AG10803 (cell line): ENCODE data around the gene WASF1.
"Not testable (repeated sequence)": the region's sequence is repeated elsewhere in the genome, so short reads cannot be mapped to it uniquely, and the experiment has no call there.

Experiments
- DNase-seq: peaks from one replicate; pipeline ENCODE4 v3.0.0; 2010; ENCODE audit warnings: low read depth
- H3K4me3 ChIP-seq: 2 replicates; pipeline ENCODE4 v1.5.1; 2011; ENCODE audit warnings: mild to moderate bottlenecking, low read length, control low read depth
- CTCF ChIP-seq: conservative IDR thresholded peaks from 2 replicates; pipeline ENCODE4 v1.5.1; 2011; ENCODE audit warnings: mild to moderate bottlenecking, low read length, control low read depth, inconsistent platforms

Gene WASF1

GRCh38 chr6:110137924-110138887, 41.3 kb downstream of the WASF1 start:
- TF ChIP-seq CTCF = no peak
- no peak overlapping the region for H3K4me3 ChIP-seq
- DNase-seq = no peak

GRCh38 chr6:110130362-110130761, 49.1 kb downstream of the WASF1 start:
- no peak for TF ChIP-seq CTCF
- H3K4me3 ChIP-seq = no peak overlapping the region
- no peak for DNase-seq

- TF ChIP-seq CTCF = no peak
- DNase-seq = no peak
- H3K4me3 ChIP-seq = no peak overlapping the region
Measured at GRCh38 chr6:110128418-110128817, 51.1 kb downstream of the WASF1 start.

- no peak for DNase-seq
- no peak for TF ChIP-seq CTCF
Measured at GRCh38 chr6:110125361-110125760, 54.1 kb downstream of the WASF1 start.

GRCh38 chr6:110121655-110122054, 57.8 kb downstream of the WASF1 start:
- H3K4me3 ChIP-seq, DNase-seq: not testable (repeated sequence)

More at GRCh38 chr6:110125361-110125760, 54.1 kb downstream of the WASF1 start:
- no peak overlapping the region for H3K4me3 ChIP-seq

GRCh38 chr6:110116258-110116657, 63.2 kb downstream of the WASF1 start:
- DNase-seq = no peak
- H3K4me3 ChIP-seq = no peak overlapping the region
- no peak for TF ChIP-seq CTCF

- TF ChIP-seq CTCF = no peak
- no peak overlapping the region for H3K4me3 ChIP-seq
- no peak for DNase-seq
Measured at GRCh38 chr6:110114004-110114403, 65.5 kb downstream of the WASF1 start.
